GM23248 (cell line): ENCODE data around the gene NACC2. TPM values are rescaled to one million over a fixed set of nuclear protein-coding genes. Genes with fewer than 3 reads are reported as not detected.

Experiments used
- DNase-seq: peaks from one replicate; pipeline ENCODE4 v3.0.0-alpha.2; 2015
- H2AFZ ChIP-seq: fragments of 200-600 bp; sonication (generic); 2 replicates; pipeline ENCODE4 v1.6.1; 2016; ENCODE audit warnings: antibody characterized with exemption
- H3F3A ChIP-seq: fragments of 200-600 bp; sonication (generic); 2 replicates; pipeline ENCODE4 v1.6.1; 2016; ENCODE audit warnings: mild to moderate bottlenecking, antibody characterized with exemption, mixed run types; ENCODE audit not compliant: insufficient read depth
- H3K27ac ChIP-seq: fragments of 200-600 bp; sonication (generic); 2 replicates; pipeline ENCODE4 v1.5.1; 2016; ENCODE audit warnings: mild to moderate bottlenecking
- H3K27me3 ChIP-seq: fragments of 200-600 bp; sonication (generic); replicated peaks from 2 replicates; pipeline ENCODE4 v1.6.1; 2016; ENCODE audit warnings: mild to moderate bottlenecking; ENCODE audit not compliant: insufficient read depth
- H3K36me3 ChIP-seq: fragments of 200-600 bp; sonication (generic); 2 replicates; pipeline ENCODE4 v1.6.1; 2016; ENCODE audit warnings: low read depth, mild to moderate bottlenecking
- H3K4me1 ChIP-seq: fragments of 200-600 bp; sonication (generic); 2 replicates; pipeline ENCODE4 v1.6.1; 2016; ENCODE audit warnings: mild to moderate bottlenecking; ENCODE audit not compliant: insufficient read depth
- H3K4me2 ChIP-seq: fragments of 200-600 bp; sonication (generic); one replicate; pipeline ENCODE4 v1.6.1; 2016; ENCODE audit warnings: mild to moderate bottlenecking; ENCODE audit not compliant: unreplicated experiment
- H3K4me3 ChIP-seq: fragments of 200-600 bp; sonication (generic); 2 replicates; pipeline ENCODE4 v1.5.1; 2016; ENCODE audit warnings: mild to moderate bottlenecking
- H3K79me2 ChIP-seq: fragments of 200-600 bp; sonication (generic); 2 replicates; pipeline ENCODE4 v1.6.1; 2016; ENCODE audit warnings: mild to moderate bottlenecking; ENCODE audit not compliant: insufficient read depth
- H3K9ac ChIP-seq: fragments of 200-600 bp; sonication (generic); 2 replicates; pipeline ENCODE4 v1.6.1; 2016; ENCODE audit warnings: mild to moderate bottlenecking
- H3K9me2 ChIP-seq: fragments of 200-600 bp; sonication (generic); 2 replicates; pipeline ENCODE4 v1.6.1; 2016; ENCODE audit warnings: mixed run types, mild to moderate bottlenecking, moderate library complexity; ENCODE audit not compliant: insufficient read depth
- H3K9me3 ChIP-seq: fragments of 200-600 bp; sonication (generic); one replicate; pipeline ENCODE4 v1.6.1; 2017; ENCODE audit warnings: low read depth
- H4K20me1 ChIP-seq: fragments of 200-600 bp; sonication (generic); 2 replicates; pipeline ENCODE4 v1.6.0; 2016; ENCODE audit not compliant: insufficient read depth
- EZH2 ChIP-seq: fragments of 200-600 bp; sonication (generic); IDR thresholded peaks from 2 replicates; pipeline ENCODE4 v1.6.1; 2018; ENCODE audit warnings: antibody characterized with exemption, mild to moderate bottlenecking; ENCODE audit not compliant: insufficient read depth, poor library complexity, severe bottlenecking
- EZH2phosphoT487 ChIP-seq: fragments of 200-600 bp; sonication (generic); IDR thresholded peaks from 2 replicates; pipeline ENCODE4 v1.6.1; 2018; ENCODE audit warnings: antibody characterized with exemption, moderate library complexity, mild to moderate bottlenecking, low read depth; ENCODE audit not compliant: insufficient read depth
- WGBS, 2 experiments: methylation state at CpG; one replicate each; pipeline ENCODE4 v1.1.6; 2015 to 2017; ENCODE audit warnings: low lambda C conversion rate in 2 of 2, low coverage in 1 of 2; ENCODE audit errors: missing lambda C conversion rate in 2 of 2; 5-methylcytosine and 5-hydroxymethylcytosine counted together
- in situ Hi-C: fragments of 300-500 bp; cut with MboI; formaldehyde crosslinking; loops from 2 replicates; pipeline ENCODE4 v1.15.0; 2020
- polyA plus RNA-seq: library from polyadenylated mRNA; unstranded; fragments of >200 nt; fragmentation: Nextera tagmentation; extraction: Ambion mirVana; gene quantifications from 2 replicates; pipeline ENCODE4 v1.2.1, GENCODE V29; 2016
- total RNA-seq: library from RNA; depleted of rRNA; stranded (reverse); fragments of >200 nt; shearing (Covaris generic); gene quantifications from 2 replicates; pipeline ENCODE4 v1.2.3, GENCODE V29; 2014

NACC2 gene
- total and polyA plus RNA-seq, 2 experiments from 2014 or later, result 5.3 to 30.7 TPM

GRCh38 chr9:136119883-136120393, 24.8 kb upstream of the NACC2 start:
- Histone ChIP-seq H3K4me1 (peaks cover 5% of the 10 kb centered on the region; the same call in 1 of the 2 replicates), H3K4me2 (peak overlapping the region; percentile 79), H3K27me3 (no peaks in the 10 kb centered on the region), H3K9ac (peak overlapping the region; percentile 84), H3K36me3 (no peaks in the 10 kb centered on the region), H3K9me3 (no peaks in the 10 kb centered on the region), H3K9me2 (no peaks in the 10 kb centered on the region), H3K4me3 (peak overlapping the region; percentile 76), H3F3A (no peaks in the 10 kb centered on the region), H2AFZ (peak overlapping the region; percentile 46), H3K27ac (peak overlapping the region; percentile 71), H4K20me1 (no peaks in the 10 kb centered on the region), H3K79me2 (peaks cover 17% of the 10 kb centered on the region)
- TF ChIP-seq EZH2 (no peak), EZH2phosphoT487 (no peak)
- in situ Hi-C loops, result loop anchor here (5.0 kb wide), 1 partner anchor 153 kb away; no protein-coding TSS in a partner anchor
- no peak for DNase-seq
- 38 to 44% methylated on average over 11 of the region's 11 CpGs for WGBS, 2 experiments

- peak overlapping the region; percentile 46 for H2AFZ ChIP-seq
- no peaks in the 10 kb centered on the region for H3K9me3 ChIP-seq
- no peaks in the 10 kb centered on the region for H4K20me1 ChIP-seq
- peaks cover 5% of the 10 kb centered on the region; the same call in 1 of the 2 replicates for H3K4me1 ChIP-seq
- H3K36me3 ChIP-seq, result no peaks in the 10 kb centered on the region
- peak overlapping the region; percentile 84 for H3K9ac ChIP-seq
- H3K79me2 ChIP-seq, result peaks cover 17% of the 10 kb centered on the region
- H3K9me2 ChIP-seq, result no peaks in the 10 kb centered on the region
- peak overlapping the region; percentile 76 for H3K4me3 ChIP-seq
- WGBS, 2 experiments, result 0 to 2% methylated on average over 28 to 61 of the region's 64 CpGs
- H3K4me2 ChIP-seq, result peak overlapping the region; percentile 79
- TF ChIP-seq EZH2phosphoT487 (no peak), EZH2 (no peak)
- H3K27me3 ChIP-seq, result no peaks in the 10 kb centered on the region
- peak; percentile 70 for DNase-seq
- no peaks in the 10 kb centered on the region for H3F3A ChIP-seq
- H3K27ac ChIP-seq, result peak overlapping the region; percentile 71
- in situ Hi-C loops, result no loop called here
These were observed 24.2 kb upstream of the NACC2 start for GRCh38 chr9:136119061-136119882.

- in situ Hi-C loops, result no loop called here
- Histone ChIP-seq H4K20me1 (no peaks in the 10 kb centered on the region), H3K27me3 (no peaks in the 10 kb centered on the region), H3K9me2 (no peaks in the 10 kb centered on the region), H3K9ac (peak within 1 kb of the TSS; percentile 84), H3K9me3 (no peaks in the 10 kb centered on the region), H3F3A (no peaks in the 10 kb centered on the region), H2AFZ (peak within 1 kb of the TSS; percentile 46), H3K4me1 (peaks cover 5% of the 10 kb centered on the region; the same call in 1 of the 2 replicates), H3K27ac (peak within 1 kb of the TSS; percentile 71), H3K36me3 (no peaks in the 10 kb centered on the region), H3K79me2 (peaks cover 17% of the 10 kb centered on the region), H3K4me3 (peak within 1 kb of the TSS; percentile 76), H3K4me2 (peak within 1 kb of the TSS; percentile 84)
- DNase-seq, result peak; percentile 99
- 0 to 2% methylated on average over 75 to 104 of the region's 112 CpGs for WGBS, 2 experiments
- TF ChIP-seq EZH2phosphoT487 (no peak), EZH2 (no peak)
These were observed 23.4 kb upstream of the NACC2 start, which contains the start of gene TMEM250 for GRCh38 chr9:136118320-136119060. TMEM250 (minus strand) TSS chr9:136118875; CDS start chr9:136116900, 1,975 bp downstream.

- Histone ChIP-seq H3K9ac (peak overlapping the region; percentile 84), H4K20me1 (no peaks in the 10 kb centered on the region), H3K36me3 (no peaks in the 10 kb centered on the region), H3K4me3 (peak overlapping the region; percentile 76), H3K27ac (peak overlapping the region; percentile 71), H3K4me2 (peak overlapping the region; percentile 84), H3K4me1 (peaks cover 5% of the 10 kb centered on the region; the same call in 1 of the 2 replicates), H2AFZ (peak overlapping the region; percentile 16; the same call in 1 of the 2 replicates), H3K27me3 (no peaks in the 10 kb centered on the region), H3K9me3 (no peaks in the 10 kb centered on the region), H3K9me2 (no peaks in the 10 kb centered on the region), H3F3A (0 out of 2 replicates have a peak, but pooled peaks cover 5% of the 10 kb centered on the region), H3K79me2 (peaks cover 17% of the 10 kb centered on the region)
- in situ Hi-C loops, result no loop called here
- 0 to 2% methylated on average over 20 to 33 of the region's 36 CpGs for WGBS, 2 experiments
- peak; percentile 57 for DNase-seq
- no peak for TF ChIP-seq EZH2
- TF ChIP-seq EZH2phosphoT487, result no peak
These were observed 22.8 kb upstream of the NACC2 start for GRCh38 chr9:136117916-136118319.
